Ovary (tissue), 9 donors: ENCODE data around the gene ZNF775. TPM values are rescaled to one million over a fixed set of nuclear protein-coding genes. Genes with fewer than 3 reads are reported as not detected.

Experiments used
- DNase-seq, 5 donors: peaks; one replicate each; pipeline ENCODE4 v3.0.0-alpha.2; 2019 to 2020
- H3K27ac ChIP-seq, 2 donors: fragments of 200-600 bp; one replicate each; pipeline versions ENCODE4 v1.5.1 to v1.8.0; 2019 to 2022
- H3K27me3 ChIP-seq: fragments of 200-600 bp; one replicate; pipeline ENCODE4 v1.8.0; 2022
- H3K36me3 ChIP-seq: fragments of 200-600 bp; sonication (generic); one replicate; pipeline ENCODE4 v1.5.1; 2019
- H3K4me1 ChIP-seq: one replicate; pipeline ENCODE4 v1.8.1; 2013; ENCODE audit warnings: mild to moderate bottlenecking, moderate library complexity; ENCODE audit not compliant: insufficient read depth
- H3K4me3 ChIP-seq: fragments of 200-600 bp; sonication (generic); one replicate; pipeline ENCODE4 v1.5.1; 2017
- H3K9me3 ChIP-seq, 2 donors: fragments of 200-600 bp in 1 of 2; sonication (generic) in 1 of 2; one replicate each; pipeline versions ENCODE4 v1.5.1 to v1.8.1; 2013 to 2019; ENCODE audit warnings: mild to moderate bottlenecking in 1 of 2, moderate library complexity in 1 of 2
- EP300 ChIP-seq: sonication (generic); formaldehyde crosslinking; IDR thresholded peaks from one replicate; pipeline ENCODE4 v1.6.1; 2017; ENCODE audit warnings: antibody characterized with exemption
- POLR2A ChIP-seq: fragments of 450-650 bp; IDR thresholded peaks from one replicate; pipeline ENCODE4 v1.6.1; 2017; ENCODE audit warnings: antibody characterized with exemption, mild to moderate bottlenecking, moderate library complexity
- WGBS, 3 donors: extraction: QIAGEN DNeasy Blood & Tissue Kit in 1 of 3; methylation state at CpG; one replicate each; pipeline versions ENCODE4 v1.1.5 to v1.1.7; 2013 to 2017; 5-methylcytosine and 5-hydroxymethylcytosine counted together
- intact Hi-C, 4 donors: fragments of 100-400 bp; cut with DNase I; formaldehyde crosslinking; loops; one replicate each; pipeline versions ENCODE4 v1.11.0 to v1.15.1; 2022 to 2023
- polyA plus RNA-seq, 2 donors: library from polyadenylated mRNA; stranded (reverse); fragments of 200-250 nt in 1 of 2; fragments of 350-450 nt in 1 of 2; fragmentation: Illumina TruSeq in 1 of 2; extraction: RNeasy Lipid Tissue Mini Kit (QIAGEN cat#74804) in 1 of 2; gene quantifications; one replicate each; pipeline ENCODE4 v1.2.3, GENCODE V29; 2013 to 2014
- total RNA-seq, 7 donors: library from RNA; depleted of rRNA in 2 of 7; stranded (reverse); fragments of >200 nt in 2 of 7; fragmentation: NEBNext Ultra II Directional in 3 of 7; extraction: Animal tissue kit (Norgen Biotek cat#: 25700) in 3 of 7; gene quantifications; one replicate each; pipeline versions ENCODE4 v1.1.0 to v1.2.4, GENCODE V29; 2016 to 2023
- TF ChIP-seq, protein P1 (sequence below), 3 donors: fragments of 450-650 bp in 2 of 3; fragments of 200-600 bp in 1 of 3; IDR thresholded peaks; one replicate each; pipeline versions ENCODE4 v1.5.1 to v1.8.0; 2016 to 2022; ENCODE audit warnings: antibody characterized with exemption in 3 of 3, mild to moderate bottlenecking in 1 of 3
- donor health status: DM: no; HTN: no; CAD: no; lungs with moderate emphysema.
- donor health status: DM: no; HTN: no; CAD: no.
- donor health status: Bipolar disorder and iron deficiency.
- donor health status: DM: yes; HTN: yes; CAD: no.
- donor health status: DM: no; HTN: no; CAD: no.
- donor health status: DM: yes; HTN: yes; CAD: no.

The ZNF775 gene
- total and polyA plus RNA-seq, 9 donors: 0.28 to 13.9 (median 10.9) TPM

DNA sequence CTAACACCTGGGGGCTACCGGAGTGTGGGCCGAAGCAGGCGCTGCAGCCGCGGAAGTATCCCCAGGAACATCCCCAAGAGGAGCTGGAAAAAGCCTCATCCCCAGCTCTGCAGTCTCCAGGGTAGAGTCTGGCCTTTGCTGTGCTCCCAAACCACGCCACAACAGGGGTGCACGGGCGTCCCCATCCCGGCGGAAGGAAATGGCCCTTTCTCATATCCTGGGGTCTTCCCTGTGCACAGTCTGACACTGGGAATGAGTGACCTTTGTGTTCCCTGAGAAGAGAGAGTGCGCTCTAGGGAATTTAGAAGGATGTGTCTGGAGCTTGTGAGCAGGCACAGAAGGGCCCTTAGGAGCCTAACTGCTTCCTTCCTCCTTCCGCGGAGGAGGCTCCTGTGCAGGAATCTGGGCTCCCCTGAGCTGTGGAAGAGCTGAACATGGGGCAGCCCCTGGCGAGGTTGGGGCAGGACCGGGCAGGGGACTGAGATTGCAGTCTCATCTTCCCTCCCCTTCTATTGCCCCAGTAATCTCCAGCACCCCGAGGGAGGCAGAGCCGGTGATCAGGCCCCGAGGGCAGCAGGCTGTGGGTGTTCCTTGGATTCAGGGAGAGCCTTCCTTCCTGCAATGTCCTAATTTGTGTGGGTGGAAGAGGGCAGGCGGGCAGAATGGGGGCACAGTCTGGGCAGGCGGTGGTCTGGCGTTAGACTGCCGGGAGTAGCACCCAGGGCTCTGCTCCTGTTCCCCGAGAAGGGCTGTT, 9.2 kb upstream of the ZNF775 start:
- Histone ChIP-seq H3K4me1 (peaks cover 6% of the 10 kb centered on the region), H3K4me3 (peak overlapping the region; percentile 88), H3K36me3 (no peaks in the 10 kb centered on the region), H3K27me3 (no peaks in the 10 kb centered on the region), H3K9me3 (no peaks in the 10 kb centered on the region), H3K27ac (peak overlapping the region; percentile 85 to 95)
- WGBS, 3 donors: 19 to 32% (median 24%) methylated on average over 23 of the region's 23 CpGs
- intact Hi-C loops: loop anchor here in 1 of 4 donors (5.0 kb wide), 1 partner anchor 498 kb away; the partner anchor contains the start of gene ATP6V0E2
- no peak for DNase-seq
- TF ChIP-seq POLR2A: no peak
- TF ChIP-seq EP300: no peak
- TF ChIP-seq, protein P1, sequence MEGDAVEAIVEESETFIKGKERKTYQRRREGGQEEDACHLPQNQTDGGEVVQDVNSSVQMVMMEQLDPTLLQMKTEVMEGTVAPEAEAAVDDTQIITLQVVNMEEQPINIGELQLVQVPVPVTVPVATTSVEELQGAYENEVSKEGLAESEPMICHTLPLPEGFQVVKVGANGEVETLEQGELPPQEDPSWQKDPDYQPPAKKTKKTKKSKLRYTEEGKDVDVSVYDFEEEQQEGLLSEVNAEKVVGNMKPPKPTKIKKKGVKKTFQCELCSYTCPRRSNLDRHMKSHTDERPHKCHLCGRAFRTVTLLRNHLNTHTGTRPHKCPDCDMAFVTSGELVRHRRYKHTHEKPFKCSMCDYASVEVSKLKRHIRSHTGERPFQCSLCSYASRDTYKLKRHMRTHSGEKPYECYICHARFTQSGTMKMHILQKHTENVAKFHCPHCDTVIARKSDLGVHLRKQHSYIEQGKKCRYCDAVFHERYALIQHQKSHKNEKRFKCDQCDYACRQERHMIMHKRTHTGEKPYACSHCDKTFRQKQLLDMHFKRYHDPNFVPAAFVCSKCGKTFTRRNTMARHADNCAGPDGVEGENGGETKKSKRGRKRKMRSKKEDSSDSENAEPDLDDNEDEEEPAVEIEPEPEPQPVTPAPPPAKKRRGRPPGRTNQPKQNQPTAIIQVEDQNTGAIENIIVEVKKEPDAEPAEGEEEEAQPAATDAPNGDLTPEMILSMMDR (IDR thresholded peaks at IDR 0.05): no peak

DNA sequence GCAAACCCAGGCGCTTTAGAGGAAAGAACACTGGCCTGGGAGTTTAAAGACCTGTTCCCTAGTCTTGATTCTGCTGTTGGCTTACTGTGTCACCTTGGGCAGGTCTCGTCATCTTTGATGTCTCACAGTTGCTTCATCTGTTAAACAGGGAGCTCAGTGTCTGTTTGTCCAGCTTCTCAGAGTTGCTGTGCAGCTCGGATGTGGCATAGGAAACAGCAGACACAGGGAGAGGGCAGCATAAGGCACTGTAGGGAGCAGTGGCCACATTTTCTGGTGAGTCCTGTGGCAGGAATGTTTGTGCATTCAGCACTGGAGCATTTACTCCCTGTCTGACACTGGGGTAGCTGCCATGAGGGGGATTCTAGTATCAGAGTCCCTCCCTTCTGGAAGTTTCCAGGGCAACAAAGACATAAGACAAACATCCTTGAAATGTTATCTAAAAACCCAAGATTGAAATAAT, 8.5 kb upstream of the ZNF775 start:
- 47 to 66% (median 51%) methylated on average over 3 of the region's 3 CpGs for WGBS, 3 donors
- H3K4me3 ChIP-seq: no peak overlapping the region
- TF ChIP-seq EP300 (no peak), POLR2A (no peak)
- TF ChIP-seq, protein P1 (IDR thresholded peaks at IDR 0.05): no peak
- H3K36me3 ChIP-seq: no peaks in the 10 kb centered on the region
- peaks cover 6% of the 10 kb centered on the region for H3K4me1 ChIP-seq
- intact Hi-C loops: no loop called here
- H3K27ac ChIP-seq: no peak overlapping the region
- no peak for DNase-seq
- no peaks in the 10 kb centered on the region for H3K9me3 ChIP-seq
- no peaks in the 10 kb centered on the region for H3K27me3 ChIP-seq

DNA sequence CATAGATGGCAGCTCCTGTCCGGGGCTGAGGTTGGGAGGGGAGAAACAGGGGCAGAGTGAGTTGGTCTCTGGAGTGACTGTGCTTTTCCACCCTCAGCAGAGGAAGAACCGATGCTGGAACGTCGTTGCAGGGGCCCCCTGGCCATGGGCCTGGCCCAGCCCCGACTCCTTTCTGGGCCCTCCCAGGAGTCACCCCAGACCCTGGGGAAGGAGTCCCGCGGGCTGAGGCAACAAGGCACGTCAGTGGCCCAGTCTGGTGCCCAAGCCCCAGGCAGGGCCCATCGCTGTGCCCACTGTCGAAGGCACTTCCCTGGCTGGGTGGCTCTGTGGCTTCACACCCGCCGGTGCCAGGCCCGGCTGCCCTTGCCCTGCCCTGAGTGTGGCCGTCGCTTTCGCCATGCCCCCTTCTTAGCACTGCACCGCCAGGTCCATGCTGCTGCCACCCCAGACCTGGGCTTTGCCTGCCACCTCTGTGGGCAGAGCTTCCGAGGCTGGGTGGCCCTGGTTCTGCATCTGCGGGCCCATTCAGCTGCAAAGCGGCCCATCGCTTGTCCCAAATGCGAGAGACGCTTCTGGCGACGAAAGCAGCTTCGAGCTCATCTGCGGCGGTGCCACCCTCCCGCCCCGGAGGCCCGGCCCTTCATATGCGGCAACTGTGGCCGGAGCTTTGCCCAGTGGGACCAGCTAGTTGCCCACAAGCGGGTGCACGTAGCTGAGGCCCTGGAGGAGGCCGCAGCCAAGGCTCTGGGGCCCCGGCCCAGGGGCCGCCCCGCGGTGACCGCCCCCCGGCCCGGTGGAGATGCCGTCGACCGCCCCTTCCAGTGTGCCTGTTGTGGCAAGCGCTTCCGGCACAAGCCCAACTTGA, 7.8 kb upstream of the ZNF775 start:
- no peaks in the 10 kb centered on the region for H3K27me3 ChIP-seq
- DNase-seq: no peak
- no peak overlapping the region for H3K27ac ChIP-seq
- TF ChIP-seq, protein P1 (IDR thresholded peaks at IDR 0.05): no peak
- TF ChIP-seq EP300: no peak
- no peak for TF ChIP-seq POLR2A
- H3K9me3 ChIP-seq: no peaks in the 10 kb centered on the region
- H3K36me3 ChIP-seq: no peaks in the 10 kb centered on the region
- no peak overlapping the region for H3K4me3 ChIP-seq
- 78 to 83% (median 79%) methylated on average over 48 of the region's 48 CpGs for WGBS, 3 donors
- peaks cover 6% of the 10 kb centered on the region for H3K4me1 ChIP-seq
- intact Hi-C loops: no loop called here

DNA sequence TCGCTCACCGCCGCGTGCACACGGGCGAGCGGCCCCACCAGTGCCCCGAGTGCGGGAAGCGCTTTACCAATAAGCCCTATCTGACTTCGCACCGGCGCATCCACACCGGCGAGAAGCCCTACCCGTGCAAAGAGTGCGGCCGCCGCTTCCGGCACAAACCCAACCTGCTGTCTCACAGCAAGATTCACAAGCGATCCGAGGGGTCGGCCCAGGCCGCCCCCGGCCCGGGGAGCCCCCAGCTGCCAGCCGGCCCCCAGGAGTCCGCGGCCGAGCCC, 7.2 kb upstream of the ZNF775 start:
- Histone ChIP-seq H3K27me3 (no peaks in the 10 kb centered on the region), H3K9me3 (no peaks in the 10 kb centered on the region), H3K4me3 (no peak overlapping the region), H3K27ac (no peak overlapping the region), H3K4me1 (peaks cover 6% of the 10 kb centered on the region), H3K36me3 (no peaks in the 10 kb centered on the region)
- no peak for TF ChIP-seq POLR2A
- TF ChIP-seq, protein P1 (IDR thresholded peaks at IDR 0.05): no peak
- TF ChIP-seq EP300: no peak
- intact Hi-C loops: no loop called here
- WGBS, 3 donors: 90 to 91% (median 90%) methylated on average over 26 to 30 of the region's 30 CpGs
- no peak for DNase-seq
